Stomach smooth muscle (tissue), 2 donors: ENCODE results near the gene HHATL.

Source experiments
- H3K27ac ChIP-seq: one replicate; pipeline ENCODE4 v1.7.0; 2013; ENCODE audit warnings: mild to moderate bottlenecking, low read length, inconsistent platforms
- H3K27me3 ChIP-seq, 2 donors: one replicate each; pipeline ENCODE4 v1.7.0; 2013; ENCODE audit warnings: low read length in 2 of 2; ENCODE audit not compliant: insufficient read depth in 2 of 2, control insufficient read depth in 1 of 2
- H3K36me3 ChIP-seq, 2 donors: one replicate each; pipeline ENCODE4 v1.7.0; 2013; ENCODE audit warnings: low read length in 2 of 2; ENCODE audit not compliant: control insufficient read depth in 2 of 2, insufficient read depth in 2 of 2
- H3K4me1 ChIP-seq: one replicate; pipeline ENCODE4 v1.7.0; 2013; ENCODE audit warnings: low read length; ENCODE audit not compliant: control insufficient read depth, insufficient read depth
- H3K4me3 ChIP-seq, 2 donors: one replicate each; pipeline ENCODE4 v1.7.0; 2013; ENCODE audit warnings: low read length in 2 of 2
- H3K9ac ChIP-seq, 2 donors: one replicate each; pipeline ENCODE4 v1.7.0; 2013; ENCODE audit warnings: low read length in 2 of 2, mild to moderate bottlenecking in 1 of 2
- H3K9me3 ChIP-seq, 2 donors: one replicate each; pipeline ENCODE4 v1.7.0; 2013; ENCODE audit warnings: low read length in 2 of 2; ENCODE audit not compliant: control insufficient read depth in 2 of 2
- donor health status: healthy.
- donor health status: Pancreatic carcinoma.

Gene HHATL

GRCh38 chr3:42743204-42743995 is 40.8 kb upstream of the HHATL start:
- Histone ChIP-seq H3K27me3 (no peaks in the 10 kb centered on the region), H3K36me3 (no peaks in the 10 kb centered on the region), H3K9ac (peak overlapping the region in 1 of 2 donors; percentile 13), H3K4me3 (no peak overlapping the region), H3K9me3 (no peaks in the 10 kb centered on the region), H3K4me1 (peaks cover 43% of the 10 kb centered on the region), H3K27ac (peak overlapping the region; percentile 49)

GRCh38 chr3:42742688-42743087 is 40.1 kb upstream of the HHATL start:
- no peak overlapping the region for H3K4me3 ChIP-seq
- no peak overlapping the region for H3K27ac ChIP-seq
- H3K36me3 ChIP-seq: no peaks in the 10 kb centered on the region
- no peaks in the 10 kb centered on the region for H3K27me3 ChIP-seq
- no peak overlapping the region for H3K9ac ChIP-seq
- H3K4me1 ChIP-seq: peaks cover 36% of the 10 kb centered on the region
- H3K9me3 ChIP-seq: no peaks in the 10 kb centered on the region

- Histone ChIP-seq H3K27me3 (no peaks in the 10 kb centered on the region), H3K4me3 (no peak overlapping the region), H3K36me3 (no peaks in the 10 kb centered on the region), H3K27ac (no peak overlapping the region), H3K9me3 (no peaks in the 10 kb centered on the region), H3K9ac (no peak overlapping the region), H3K4me1 (peaks cover 32% of the 10 kb centered on the region)
Observed at GRCh38 chr3:42742259-42742658, 39.7 kb upstream of the HHATL start.

GRCh38 chr3:42741796-42742195 is 39.2 kb upstream of the HHATL start:
- Histone ChIP-seq H3K9ac (no peak overlapping the region), H3K27ac (no peak overlapping the region), H3K4me3 (no peak overlapping the region), H3K9me3 (no peaks in the 10 kb centered on the region), H3K27me3 (no peaks in the 10 kb centered on the region), H3K4me1 (peaks cover 28% of the 10 kb centered on the region), H3K36me3 (no peaks in the 10 kb centered on the region)

- Histone ChIP-seq H3K27ac (no peak overlapping the region), H3K4me3 (no peak overlapping the region), H3K27me3 (no peaks in the 10 kb centered on the region), H3K36me3 (no peaks in the 10 kb centered on the region), H3K4me1 (peaks cover 6% of the 10 kb centered on the region), H3K9me3 (no peaks in the 10 kb centered on the region), H3K9ac (no peak overlapping the region)
Observed at GRCh38 chr3:42739401-42740158, 37.0 kb upstream of the HHATL start.

GRCh38 chr3:42736531-42736930 is 33.9 kb upstream of the HHATL start:
- Histone ChIP-seq H3K27me3 (no peaks in the 10 kb centered on the region), H3K9me3 (no peaks in the 10 kb centered on the region), H3K27ac (no peak overlapping the region), H3K4me3 (no peak overlapping the region), H3K36me3 (no peaks in the 10 kb centered on the region), H3K4me1 (no peaks in the 10 kb centered on the region), H3K9ac (no peak overlapping the region)

GRCh38 chr3:42736081-42736480 is 33.5 kb upstream of the HHATL start:
- H3K4me3 ChIP-seq: no peak overlapping the region
- H3K27ac ChIP-seq: no peak overlapping the region
- no peaks in the 10 kb centered on the region for H3K9me3 ChIP-seq
- no peaks in the 10 kb centered on the region for H3K27me3 ChIP-seq
- H3K4me1 ChIP-seq: no peaks in the 10 kb centered on the region
- no peak overlapping the region for H3K9ac ChIP-seq
- H3K36me3 ChIP-seq: no peaks in the 10 kb centered on the region

GRCh38 chr3:42735615-42736014 is 33.0 kb upstream of the HHATL start:
- Histone ChIP-seq H3K27ac (no peak overlapping the region), H3K27me3 (no peaks in the 10 kb centered on the region)

GRCh38 chr3:42735019-42735418 is 32.4 kb upstream of the HHATL start:
- H3K4me3 ChIP-seq: no peak overlapping the region
- no peaks in the 10 kb centered on the region for H3K9me3 ChIP-seq
- no peaks in the 10 kb centered on the region for H3K4me1 ChIP-seq
- no peaks in the 10 kb centered on the region for H3K36me3 ChIP-seq
- H3K27me3 ChIP-seq: no peaks in the 10 kb centered on the region
- no peak overlapping the region for H3K27ac ChIP-seq
- H3K9ac ChIP-seq: no peak overlapping the region

More at GRCh38 chr3:42735615-42736014, 33.0 kb upstream of the HHATL start:
- H3K36me3 ChIP-seq: no peaks in the 10 kb centered on the region
- no peaks in the 10 kb centered on the region for H3K9me3 ChIP-seq
- no peaks in the 10 kb centered on the region for H3K4me1 ChIP-seq
- H3K9ac ChIP-seq: no peak overlapping the region
- no peak overlapping the region for H3K4me3 ChIP-seq

GRCh38 chr3:42734263-42734860 is 31.8 kb upstream of the HHATL start:
- H3K9ac ChIP-seq: no peak overlapping the region
- H3K36me3 ChIP-seq: no peaks in the 10 kb centered on the region
- no peak overlapping the region for H3K27ac ChIP-seq
- H3K4me1 ChIP-seq: no peaks in the 10 kb centered on the region
- H3K4me3 ChIP-seq: no peak overlapping the region
- no peaks in the 10 kb centered on the region for H3K9me3 ChIP-seq
- H3K27me3 ChIP-seq: no peaks in the 10 kb centered on the region
